Middle frontal gyrus (tissue), 1 donor: ENCODE data around the gene GLI3.

Experiments used
- DNase-seq: peaks from one replicate; pipeline ENCODE4 v3.0.0-alpha.2; 2015; ENCODE audit warnings: low spot score; ENCODE audit errors: extremely low spot score

Gene GLI3

GRCh38 chr7:42236976-42237810 lies at the start of gene GLI3:
Gene GLI3 (minus strand): TSS chr7:42237209. CDS start chr7:42223253, 13,956 bp downstream.
- DNase-seq: no peak

- DNase-seq: no peak
Measured at GRCh38 chr7:42285383-42285824, 48.4 kb upstream of the GLI3 start.

GRCh38 chr7:42283553-42283952 lies 46.5 kb upstream of the GLI3 start:
- peak; percentile 13 for DNase-seq

GRCh38 chr7:42278344-42278743 lies 41.3 kb upstream of the GLI3 start:
- DNase-seq: no peak

GRCh38 chr7:42274053-42274452 lies 37.0 kb upstream of the GLI3 start:
- DNase-seq: no peak

GRCh38 chr7:42272793-42273665 lies 36.0 kb upstream of the GLI3 start:
- no peak for DNase-seq

- no peak for DNase-seq
Measured at GRCh38 chr7:42269161-42269560, 32.2 kb upstream of the GLI3 start.

- DNase-seq: no peak
Measured at GRCh38 chr7:42264702-42265101, 27.7 kb upstream of the GLI3 start.

- no peak for DNase-seq
Measured at GRCh38 chr7:42263971-42264370, 27.0 kb upstream of the GLI3 start.

- no peak for DNase-seq
Measured at GRCh38 chr7:42262964-42263363, 26.0 kb upstream of the GLI3 start.

GRCh38 chr7:42254217-42254616 lies 17.2 kb upstream of the GLI3 start:
- no peak for DNase-seq

- no peak for DNase-seq
Measured at GRCh38 chr7:42253316-42253715, 16.3 kb upstream of the GLI3 start.

- DNase-seq: no peak
Measured at GRCh38 chr7:42250411-42250810, 13.4 kb upstream of the GLI3 start.

- no peak for DNase-seq
Measured at GRCh38 chr7:42248579-42248978, 11.6 kb upstream of the GLI3 start.

GRCh38 chr7:42247301-42247700 lies 10.3 kb upstream of the GLI3 start:
- DNase-seq: no peak

- DNase-seq: no peak
Measured at GRCh38 chr7:42244828-42245227, 7.8 kb upstream of the GLI3 start.

- DNase-seq: no peak
Measured at GRCh38 chr7:42242381-42242780, 5.4 kb upstream of the GLI3 start.

GRCh38 chr7:42241424-42241823 lies 4.4 kb upstream of the GLI3 start:
- no peak for DNase-seq

- DNase-seq: no peak
Measured at GRCh38 chr7:42240416-42240815, 3.4 kb upstream of the GLI3 start.

- no peak for DNase-seq
Measured at GRCh38 chr7:42238709-42239366, 1.8 kb upstream of the GLI3 start.

- no peak for DNase-seq
Measured at GRCh38 chr7:42237811-42238541, 967 bp upstream of the GLI3 start.
